H1 (cell line): ENCODE measurements around the gene TMEM198. TPM values are rescaled to one million over a fixed set of nuclear protein-coding genes. Genes with fewer than 3 reads are reported as not detected.

Experiments used
- CTCF ChIA-PET: fragments of 300-600 bp; sonication (Branson Sonifier 250); formaldehyde crosslinking; loops from one replicate; lab custom pipeline; 2021; ENCODE audit not compliant: partially characterized antibody; lab: Charles Lee
- POLR2A ChIA-PET: fragments of 300-600 bp; sonication (Branson Sonifier 250); formaldehyde crosslinking; loops from one replicate; lab custom pipeline; 2021; ENCODE audit warnings: inconsistent platforms; ENCODE audit not compliant: partially characterized antibody; lab: Charles Lee
- DNase-seq, 2 experiments: peaks; one replicate each; pipeline versions ENCODE4 v3.0.0 to v3.0.0-alpha.2; 2010 to 2022; ENCODE audit warnings: low spot score in 2 of 2, low read depth in 1 of 2, mixed read lengths in 1 of 2
- FAIRE-seq: peaks from 2 replicates; lab custom pipeline; 2011; peaks lifted over from hg19 to GRCh38; lab: Jason Lieb, UNC
- H2AFZ ChIP-seq: 2 replicates; pipeline ENCODE4 v1.8.1; 2012; ENCODE audit warnings: low read length, inconsistent platforms
- H2AK5ac ChIP-seq: 2 replicates; pipeline ENCODE4 v1.6.1; 2013; ENCODE audit warnings: low read depth, low read length
- H2BK120ac ChIP-seq: replicated peaks from 2 replicates; pipeline ENCODE3; 2013; ENCODE audit warnings: low read depth, low read length, inconsistent platforms
- H2BK12ac ChIP-seq: 2 replicates; pipeline ENCODE4 v1.6.1; 2013; ENCODE audit warnings: low read depth, low read length
- H2BK15ac ChIP-seq: 2 replicates; pipeline ENCODE4 v1.6.1; 2013; ENCODE audit warnings: low read length
- H2BK20ac ChIP-seq: 2 replicates; pipeline ENCODE4 v1.6.1; 2013; ENCODE audit warnings: low read length
- H2BK5ac ChIP-seq: 2 replicates; pipeline ENCODE4 v1.6.1; 2013; ENCODE audit warnings: low read depth, low read length
- H3K14ac ChIP-seq: 2 replicates; pipeline ENCODE4 v1.6.1; 2013; ENCODE audit warnings: inconsistent platforms; ENCODE audit not compliant: insufficient read length
- H3K18ac ChIP-seq: 2 replicates; pipeline ENCODE4 v1.6.1; 2013; ENCODE audit warnings: low read length; ENCODE audit errors: extremely low read depth
- H3K23ac ChIP-seq: 2 replicates; pipeline ENCODE4 v1.6.1; 2013; ENCODE audit warnings: inconsistent platforms; ENCODE audit not compliant: insufficient read length
- H3K23me2 ChIP-seq: 2 replicates; pipeline ENCODE4 v1.6.1; 2013; ENCODE audit warnings: low read depth, low read length
- H3K27ac ChIP-seq: 2 replicates; pipeline ENCODE4 v1.6.1; 2011; ENCODE audit warnings: low read depth, low read length, inconsistent platforms
- H3K27me3 ChIP-seq, 4 experiments: replicated peaks in 1 of 4; 1 replicate in 1 of 4; 2 replicates in 3 of 4; pipeline versions ENCODE4 v1.6.1 to v1.8.1; 2011 to 2013; ENCODE audit warnings: low read length in 3 of 4, mild to moderate bottlenecking in 3 of 4, inconsistent platforms in 2 of 4, mixed read lengths in 2 of 4, moderate library complexity in 1 of 4; ENCODE audit not compliant: control insufficient read depth in 3 of 4, insufficient read depth in 3 of 4; ENCODE audit errors: extremely low read depth in 1 of 4
- H3K36me3 ChIP-seq, 4 experiments: 2 replicates each; pipeline versions ENCODE4 v1.6.1 to v1.8.1; 2011 to 2013; ENCODE audit warnings: mild to moderate bottlenecking in 4 of 4, low read length in 3 of 4, moderate library complexity in 2 of 4, control low read depth in 1 of 4, inconsistent platforms in 1 of 4; ENCODE audit not compliant: insufficient read depth in 4 of 4, control insufficient read depth in 2 of 4
- H3K4ac ChIP-seq: replicated peaks from 2 replicates; pipeline ENCODE3; 2013; ENCODE audit warnings: low read length, low read depth, mixed read lengths, inconsistent platforms; ENCODE audit not compliant: insufficient read length
- H3K4me1 ChIP-seq, 4 experiments: replicated peaks in 1 of 4; 1 replicate in 1 of 4; 2 replicates in 3 of 4; pipeline versions ENCODE4 v1.6.1 to v1.8.1; 2011 to 2013; ENCODE audit warnings: low read length in 3 of 4, inconsistent platforms in 2 of 4, mixed read lengths in 1 of 4; ENCODE audit not compliant: insufficient read depth in 4 of 4, control insufficient read depth in 3 of 4
- H3K4me2 ChIP-seq, 2 experiments: 2 replicates each; pipeline versions ENCODE4 v1.6.1 to v1.8.1; 2011 to 2013; ENCODE audit warnings: low read depth in 2 of 2, low read length in 2 of 2, control low read depth in 1 of 2, inconsistent platforms in 1 of 2, mild to moderate bottlenecking in 1 of 2; ENCODE audit not compliant: insufficient read depth in 1 of 2
- H3K4me3 ChIP-seq, 4 experiments: fragments of 200-600, 300-600 bp in 1 of 4; sonication (generic), shearing (Covaris generic), sonication (Bioruptor Twin) in 1 of 4; 2 replicates each; pipeline versions ENCODE4 v1.5.1 to v1.8.1; 2011 to 2016; ENCODE audit warnings: low read length in 4 of 4, low read depth in 3 of 4, control low read depth in 2 of 4, inconsistent platforms in 2 of 4, mild to moderate bottlenecking in 2 of 4, mixed read lengths in 1 of 4, moderate library complexity in 1 of 4; ENCODE audit not compliant: insufficient read depth in 2 of 4; ENCODE audit errors: extremely low read depth in 1 of 4
- H3K56ac ChIP-seq: replicated peaks from 2 replicates; pipeline ENCODE3; 2013; ENCODE audit warnings: low read depth, mild to moderate bottlenecking, mixed read lengths, low read length, inconsistent platforms; ENCODE audit not compliant: insufficient read length
- H3K79me1 ChIP-seq: 2 replicates; pipeline ENCODE4 v1.6.1; 2013; ENCODE audit warnings: low read depth, low read length, control low read depth
- H3K79me2 ChIP-seq, 2 experiments: 2 replicates each; pipeline versions ENCODE4 v1.6.1 to v1.8.1; 2012 to 2013; ENCODE audit warnings: low read length in 2 of 2, mild to moderate bottlenecking in 2 of 2, inconsistent platforms in 1 of 2; ENCODE audit not compliant: insufficient read depth in 2 of 2, control insufficient read depth in 1 of 2
- H3K9ac ChIP-seq, 4 experiments: replicated peaks in 1 of 4; 1 replicate in 1 of 4; 2 replicates in 3 of 4; pipeline versions ENCODE4 v1.6.1 to v1.8.1; 2011 to 2013; ENCODE audit warnings: low read depth in 3 of 4, low read length in 3 of 4, control low read depth in 2 of 4, mild to moderate bottlenecking in 2 of 4, moderate library complexity in 2 of 4, inconsistent platforms in 1 of 4; ENCODE audit errors: extremely low read depth in 1 of 4
- H3K9me3 ChIP-seq, 2 experiments: 2 replicates each; pipeline versions ENCODE4 v1.6.1 to v1.8.1; 2012 to 2013; ENCODE audit warnings: mild to moderate bottlenecking in 2 of 2, moderate library complexity in 2 of 2, control low read depth in 1 of 2, inconsistent platforms in 1 of 2, low read depth in 1 of 2, low read length in 1 of 2, mixed read lengths in 1 of 2; ENCODE audit not compliant: insufficient read depth in 2 of 2
- H4K20me1 ChIP-seq, 2 experiments: replicated peaks in 1 of 2; 2 replicates each; pipeline versions ENCODE3 to v1.8.1; 2011 to 2013; ENCODE audit warnings: inconsistent platforms in 2 of 2, low read length in 2 of 2, mild to moderate bottlenecking in 1 of 2; ENCODE audit not compliant: insufficient read depth in 2 of 2, control insufficient read depth in 1 of 2
- H4K5ac ChIP-seq: 2 replicates; pipeline ENCODE4 v1.6.1; 2013; ENCODE audit warnings: low read length, low read depth, mixed read lengths, inconsistent platforms; ENCODE audit not compliant: insufficient read length
- H4K8ac ChIP-seq: 2 replicates; pipeline ENCODE4 v1.8.0; 2013; ENCODE audit warnings: mild to moderate bottlenecking, moderate library complexity, low read length, inconsistent platforms; ENCODE audit not compliant: insufficient read depth; ENCODE audit errors: extremely low read depth
- H4K91ac ChIP-seq: replicated peaks from 2 replicates; pipeline ENCODE3; 2013; ENCODE audit warnings: low read length, mixed read lengths, inconsistent platforms; ENCODE audit not compliant: insufficient read length
- ASH2L ChIP-seq: fragments of 200-600, 300-600 bp; sonication (generic); IDR thresholded peaks from one replicate; pipeline ENCODE4 v1.7.1; 2017; ENCODE audit warnings: low read length
- BRCA1 ChIP-seq: IDR thresholded peaks from 2 replicates; pipeline ENCODE4 v1.6.1; 2012; ENCODE audit warnings: low read depth, low read length, improper control_type of control experiment
- CTCF ChIP-seq, 3 experiments: IDR thresholded peaks; 1 replicate in 2 of 3; 2 replicates in 1 of 3; pipeline versions ENCODE4 v1.5.1 to v1.6.1; 2011; ENCODE audit warnings: low read length in 3 of 3, mild to moderate bottlenecking in 3 of 3, inconsistent platforms in 2 of 3, low read depth in 1 of 3, moderate library complexity in 1 of 3; ENCODE audit not compliant: insufficient read depth in 1 of 3; ENCODE audit errors: control extremely low read depth in 1 of 3
- EP300 ChIP-seq, 2 experiments: IDR thresholded peaks; 1 replicate in 1 of 2; 2 replicates in 1 of 2; pipeline ENCODE4 v1.6.1; 2011 to 2012; ENCODE audit warnings: low read depth in 2 of 2, low read length in 2 of 2, mild to moderate bottlenecking in 2 of 2, borderline replicate concordance in 1 of 2, inconsistent platforms in 1 of 2, moderate library complexity in 1 of 2
- MAFK ChIP-seq: IDR thresholded peaks from 2 replicates; pipeline ENCODE4 v1.6.1; 2012; ENCODE audit warnings: low read depth, mild to moderate bottlenecking, improper control_type of control experiment, low read length
- RAD21 ChIP-seq, 2 experiments: IDR thresholded peaks in 1 of 2; conservative IDR thresholded peaks in 1 of 2; 2 replicates each; pipeline ENCODE4 v1.6.1; 2011; ENCODE audit warnings: low read depth in 2 of 2, low read length in 2 of 2, improper control_type of control experiment in 1 of 2, inconsistent platforms in 1 of 2, mild to moderate bottlenecking in 1 of 2, moderate library complexity in 1 of 2
- SP1 ChIP-seq: IDR thresholded peaks from 2 replicates; pipeline ENCODE4 v1.6.1; 2011; ENCODE audit warnings: low read depth, low read length
- WGBS, 2 experiments: shearing (Covaris generic) in 1 of 2; methylation state at CpG; one replicate each; pipeline versions ENCODE4 v1.1.6 to v1.1.7; 2013 to 2015; ENCODE audit warnings: low lambda C conversion rate in 2 of 2, mixed read lengths in 2 of 2, inconsistent platforms in 1 of 2, low coverage in 1 of 2, missing lambda C conversion rate in 1 of 2; ENCODE audit not compliant: insufficient replicate concordance in 2 of 2, insufficient coverage in 1 of 2, insufficient read length in 1 of 2; ENCODE audit errors: extremely low coverage in 1 of 2, missing lambda C conversion rate in 1 of 2; 5-methylcytosine and 5-hydroxymethylcytosine counted together
- polyA plus RNA-seq, 7 experiments: library from polyadenylated mRNA; depleted of rRNA in 3 of 7; stranded (reverse) in 5 of 7; unstranded in 2 of 7; fragments of >200 nt in 5 of 7; fragments of 200-250 nt in 2 of 7; gene quantifications; 1 replicate in 5 of 7; 2 replicates in 1 of 7; 4 replicates in 1 of 7; pipeline versions ENCODE4 v1.2.1 to v1.2.3, GENCODE V29; 2011 to 2013; ENCODE audit warnings: missing spikeins in 2 of 7, mixed read lengths in 2 of 7
- total RNA-seq: library from RNA; stranded (reverse); fragmentation: NEBNext Ultra II Directional; extraction: Animal tissue kit (Norgen Biotek cat#: 25700); gene quantifications from 2 replicates; pipeline ENCODE4 v1.2.1, GENCODE V29; 2021

TMEM198 gene
- total and polyA plus RNA-seq, 2 of the 8 experiments (the other 6 are each of a cell fraction or from before 2014, with no cell fraction given): 10.2 to 10.4 TPM

DNA sequence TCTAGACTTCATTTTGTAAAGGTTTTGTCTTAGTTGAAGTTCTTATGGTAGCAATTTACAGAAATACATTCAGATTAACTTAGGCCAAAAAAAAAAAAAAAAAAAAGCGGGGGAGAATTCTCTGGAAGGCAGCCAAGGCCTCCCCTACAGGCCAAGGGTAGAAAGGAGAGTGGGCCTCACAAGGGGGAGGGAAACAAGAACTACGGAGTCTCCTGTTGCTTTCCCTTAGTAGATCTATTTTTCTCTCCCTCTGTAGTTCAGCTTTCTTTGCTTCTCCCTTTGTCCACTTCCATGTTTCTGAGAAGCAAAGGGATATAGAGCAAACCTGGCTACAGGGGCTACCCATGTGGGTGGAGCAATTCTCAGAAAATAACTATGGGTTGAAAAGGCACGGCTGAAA lies 51.4 kb downstream of the TMEM198 start:
- H4K8ac ChIP-seq: no peak overlapping the region
- no peaks in the 10 kb centered on the region for H3K9me3 ChIP-seq
- no peak overlapping the region for H3K4ac ChIP-seq
- peaks cover 2% of the 10 kb centered on the region; the same call in 1 of the 2 replicates for H3K23me2 ChIP-seq
- H3K4me2 ChIP-seq: no peak overlapping the region
- no peaks in the 10 kb centered on the region; the same call in 1 of the 2 replicates for H3K79me1 ChIP-seq
- DNase-seq (no peak), FAIRE-seq (no peak)
- H3K4me3 ChIP-seq: no peak overlapping the region
- no peak overlapping the region for H2BK15ac ChIP-seq
- no peak overlapping the region for H2BK5ac ChIP-seq
- H3K79me2 ChIP-seq: no peaks in the 10 kb centered on the region
- H3K4me1 ChIP-seq: peaks cover 0 to 13% (median 2%) of the 10 kb centered on the region in 4 experiments; a peak in 4 of 7 replicates
- 66% methylated on average over 3 of the region's 3 CpGs; no CpG with 5 or more reads in 1 of the 2 experiments for WGBS, 2 experiments
- H3K18ac ChIP-seq: no peak overlapping the region; the same call in 1 of the 2 replicates
- no peaks in the 10 kb centered on the region for H3K27me3 ChIP-seq
- H2BK120ac ChIP-seq: no peak overlapping the region
- H3K56ac ChIP-seq: no peak overlapping the region
- H4K5ac ChIP-seq: no peak overlapping the region
- H3K9ac ChIP-seq: no peak overlapping the region
- no peak overlapping the region for H2AFZ ChIP-seq
- H4K20me1 ChIP-seq: no peaks in the 10 kb centered on the region
- ChIA-PET POLR2A (interaction anchor here (0.7 to 13.4 kb wide), 6 partner anchors 19 to 51 kb away, joined by 3 to 127 read pairs (median 26); partner anchors contain the start of genes CHPF, INHA, OBSL1 and TMEM198), CTCF (interaction anchor here (0.7 to 14.4 kb wide), 12 partner anchors 11 to 101 kb away, joined by 3 to 143 read pairs (median 4); partner anchors contain the start of genes INHA and OBSL1)
- H2BK12ac ChIP-seq: no peak overlapping the region
- H2AK5ac ChIP-seq: no peak overlapping the region
- H4K91ac ChIP-seq: peak overlapping the region; percentile 58
- H3K27ac ChIP-seq: peak overlapping the region; percentile 18; the same call in 1 of the 2 replicates
- no peaks in the 10 kb centered on the region for H3K36me3 ChIP-seq
- no peak overlapping the region for H2BK20ac ChIP-seq
- no peak overlapping the region for H3K14ac ChIP-seq
- no peak overlapping the region for H3K23ac ChIP-seq
- TF ChIP-seq EP300 (IDR thresholded peaks at IDR 0.05; ENCODE audit: borderline replicate concordance in 1 of 2, low read depth in 2 of 2, low read length in 2 of 2) (no peak), CTCF (IDR thresholded peaks at IDR 0.05; ENCODE audit: control extremely low read depth in 1 of 3, insufficient read depth in 1 of 3, low read depth in 1 of 3, low read length in 3 of 3) (peak; percentile 35), MAFK (no peak), ASH2L (peak; percentile 29), RAD21 (IDR thresholded peaks at IDR 0.05 in 1 of 2, conservative IDR thresholded peaks at IDR 0.05 in 1 of 2; ENCODE audit: low read depth in 2 of 2, low read length in 2 of 2) (peak; percentile 49 to 58; a peak in 3 of 4 replicates), SP1 (peak; percentile 37; the same call in 1 of the 2 replicates), BRCA1 (no peak)
- TF ChIP-seq, all 59 proteins: peak for 4
